Measurements from ENCODE around the gene C1orf167.

Gene C1orf167

GRCh38 chr1:11738096-11738495 is 23.9 kb upstream of the C1orf167 start:
- no peak for DNase-seq

DNA sequence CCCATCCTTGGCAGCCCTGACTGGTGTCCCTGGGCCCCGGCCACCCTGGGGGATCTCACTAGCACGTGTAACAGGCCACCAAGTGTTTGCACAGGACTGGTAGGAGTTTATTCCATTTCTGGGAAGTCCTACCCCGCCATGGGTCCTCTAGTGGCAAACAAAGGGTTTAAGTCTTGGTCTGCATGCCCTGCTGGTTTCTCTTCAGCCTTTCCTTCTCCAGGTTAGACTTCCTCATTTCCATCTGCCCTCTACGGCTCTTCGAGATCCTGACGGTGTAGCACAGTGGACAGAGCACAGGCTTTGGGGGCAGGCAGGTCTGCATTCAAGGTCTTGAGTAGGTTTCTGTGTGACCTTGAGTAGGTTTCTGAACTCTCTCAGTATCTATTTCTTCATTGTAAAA is 23.2 kb upstream of the C1orf167 start:
- DNase-seq, result no peak

DNA sequence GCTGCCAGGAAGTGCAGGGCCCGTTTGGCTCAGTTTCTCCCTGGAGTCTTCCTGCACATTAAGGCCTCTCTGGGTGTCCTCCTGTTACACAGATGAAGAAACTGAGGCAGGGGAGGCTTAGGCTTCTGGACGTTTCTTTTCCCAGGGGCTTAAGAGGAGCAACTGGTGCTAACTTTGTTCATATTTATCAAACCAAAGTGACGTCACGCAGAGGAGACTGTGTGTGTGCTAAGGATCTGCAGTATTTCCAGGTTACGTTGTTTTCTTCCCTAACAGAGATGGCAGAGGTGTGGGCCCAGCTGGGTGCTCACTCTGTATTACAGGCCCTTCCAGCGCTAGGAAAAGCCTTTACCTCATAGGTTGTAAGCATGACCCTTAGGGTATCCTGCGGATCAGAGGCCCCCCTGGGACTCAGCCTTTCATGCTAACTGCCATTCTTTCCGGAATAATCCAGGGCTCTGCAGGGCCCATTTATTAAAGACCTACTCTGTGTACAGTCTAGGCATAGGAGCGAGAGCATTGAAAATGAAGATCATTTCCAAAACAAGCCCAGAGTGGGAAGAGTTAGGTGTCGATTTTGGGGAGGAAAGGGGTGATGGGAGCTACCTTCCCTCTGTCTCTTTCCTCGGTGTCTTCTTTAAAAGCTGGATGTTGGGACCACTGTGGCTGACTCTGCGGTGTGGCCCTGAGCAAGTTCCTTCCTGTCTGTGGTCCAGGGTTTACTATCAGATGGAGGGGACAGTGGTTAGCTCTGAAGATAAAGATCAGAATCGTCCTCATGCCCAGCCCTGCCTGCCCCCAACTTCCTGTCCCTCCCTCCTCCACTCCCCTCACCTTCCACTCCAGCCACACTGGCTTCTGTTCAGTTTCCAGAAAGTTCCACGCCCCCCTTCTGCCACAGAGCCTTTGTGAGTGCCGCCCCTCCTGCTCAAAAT is 21.5 kb upstream of the C1orf167 start:
- no peak for DNase-seq

DNA sequence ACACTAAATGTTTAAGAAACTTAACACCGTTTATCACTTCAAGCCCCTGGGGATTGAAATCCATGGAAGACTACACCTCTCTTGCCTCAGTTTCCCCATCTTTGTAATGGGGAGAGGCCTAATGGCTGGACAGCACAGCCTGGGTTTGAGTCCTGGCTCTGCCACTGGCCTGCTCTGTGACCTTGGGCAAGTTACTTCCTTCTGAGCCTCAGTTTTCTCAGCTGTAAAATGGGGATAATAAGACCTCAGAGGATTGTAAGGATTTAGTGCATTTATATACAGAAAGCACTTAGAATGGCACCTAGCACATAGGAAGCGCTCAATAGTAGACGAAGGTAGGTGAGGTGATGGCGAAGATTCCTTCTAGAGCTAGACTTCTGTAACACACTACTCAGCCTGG is 20.5 kb upstream of the C1orf167 start:
- no peak for DNase-seq

DNA sequence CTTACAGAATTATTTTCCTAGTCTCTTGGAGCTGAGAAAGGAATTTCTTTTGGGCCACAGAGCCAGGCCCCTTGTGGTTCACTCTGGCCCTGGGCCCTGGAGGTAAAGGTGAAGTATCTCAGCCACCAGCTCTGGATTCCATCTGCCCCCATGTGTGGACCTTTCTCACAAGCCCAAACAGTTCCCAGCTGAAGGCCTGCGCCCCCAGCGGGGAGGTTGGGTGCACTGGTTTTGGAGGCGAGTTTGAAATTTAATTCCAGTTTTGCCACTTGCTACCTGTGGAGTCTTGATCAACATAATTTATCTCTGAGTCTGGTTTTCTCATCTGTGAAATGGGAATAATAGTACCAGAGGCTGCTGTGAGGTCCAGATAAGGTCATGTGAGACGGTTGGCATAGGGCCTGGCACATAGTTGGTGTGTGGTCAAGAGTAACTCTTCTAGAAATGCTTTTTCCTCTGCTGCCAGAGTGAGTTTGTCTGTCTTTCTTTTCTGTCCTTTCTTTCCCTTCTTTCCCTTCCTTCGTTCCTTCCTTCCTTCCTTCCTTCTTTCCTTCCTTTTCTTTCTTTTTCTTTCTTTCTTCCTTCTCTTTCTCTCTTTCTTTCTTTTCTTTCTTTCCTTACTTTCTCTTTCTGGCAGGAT is 20.0 kb upstream of the C1orf167 start:
- no peak for DNase-seq

- no peak for DNase-seq
Observed at GRCh38 chr1:11744287-11744686, 17.7 kb upstream of the C1orf167 start.

DNA sequence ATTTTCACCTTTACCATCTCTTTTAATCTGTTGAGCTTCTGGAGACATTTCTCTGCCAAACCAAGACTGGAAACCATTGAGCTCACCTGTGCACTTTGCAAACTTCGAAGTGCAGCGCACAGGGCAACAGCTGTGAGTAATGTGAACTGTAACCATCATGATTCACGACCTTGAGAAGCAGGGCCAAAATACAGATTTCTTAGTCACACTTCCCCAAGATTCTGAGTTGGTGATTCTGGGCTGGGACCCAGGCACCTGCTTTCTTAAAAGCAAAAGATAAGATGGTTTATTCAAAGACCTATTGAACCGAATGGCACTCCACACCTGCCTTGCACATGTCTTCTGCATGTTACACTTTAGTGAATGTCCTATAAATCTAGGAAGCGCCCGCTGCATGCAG is 15.9 kb upstream of the C1orf167 start:
- DNase-seq, result no peak

DNA sequence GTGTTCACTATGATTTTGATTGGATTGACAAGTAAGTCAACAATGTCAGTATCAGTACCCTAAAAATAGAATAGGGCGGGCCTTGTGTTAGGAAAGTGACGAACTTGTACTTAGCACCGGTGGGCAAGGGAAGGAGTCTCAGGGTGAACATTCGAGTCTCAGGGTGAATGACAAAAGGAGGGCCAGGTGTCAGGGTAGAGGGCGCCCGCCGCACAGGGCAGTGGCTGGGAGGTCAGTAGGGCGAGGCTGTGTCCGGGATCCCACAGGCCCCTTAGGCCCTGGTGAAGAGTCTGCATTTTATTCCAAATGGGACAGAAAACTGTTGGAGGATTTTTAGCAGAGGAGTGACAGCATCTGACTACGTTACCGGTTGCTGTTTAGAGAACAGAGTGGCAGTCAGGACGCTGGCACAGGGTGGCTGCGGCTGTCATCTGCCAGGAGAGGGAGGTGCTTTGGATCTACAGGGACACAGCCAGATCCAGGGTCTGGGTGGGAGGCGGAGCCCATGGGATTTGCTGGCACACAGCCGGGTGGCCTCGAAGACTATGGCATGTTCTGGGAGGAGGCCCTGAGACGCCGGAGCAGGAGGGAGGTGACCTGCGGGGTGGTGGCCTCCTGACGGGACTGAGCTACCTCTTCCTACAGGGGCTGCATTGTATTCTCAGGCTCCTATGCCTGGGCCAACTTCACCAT is 15.1 kb upstream of the C1orf167 start:
- DNase-seq, result no peak

GRCh38 chr1:11748294-11749202 is 13.4 kb upstream of the C1orf167 start:
- DNase-seq, result no peak

GRCh38 chr1:11749203-11749689 is 12.7 kb upstream of the C1orf167 start:
- peak; percentile 41 for DNase-seq

DNA sequence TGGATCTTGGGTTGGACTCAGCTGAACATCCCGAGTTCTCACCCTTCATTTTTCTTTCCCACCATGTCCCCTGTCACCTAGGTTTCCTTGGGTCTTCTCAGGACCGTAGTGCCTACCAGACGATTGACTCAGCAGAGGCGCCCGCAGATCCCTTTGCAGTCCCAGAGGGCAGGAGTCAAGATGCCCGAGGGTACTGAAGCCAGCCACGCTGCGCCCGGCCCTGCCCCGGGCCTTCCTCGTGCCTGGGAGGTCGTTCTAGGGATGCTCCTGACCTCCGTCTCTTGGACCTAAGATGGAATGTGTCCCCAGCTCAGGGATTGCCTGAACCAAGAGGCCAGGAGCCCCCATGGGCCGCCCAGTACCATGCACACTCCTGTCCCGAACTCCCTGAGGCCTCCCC is 12.0 kb upstream of the C1orf167 start:
- DNase-seq, result no peak

DNA sequence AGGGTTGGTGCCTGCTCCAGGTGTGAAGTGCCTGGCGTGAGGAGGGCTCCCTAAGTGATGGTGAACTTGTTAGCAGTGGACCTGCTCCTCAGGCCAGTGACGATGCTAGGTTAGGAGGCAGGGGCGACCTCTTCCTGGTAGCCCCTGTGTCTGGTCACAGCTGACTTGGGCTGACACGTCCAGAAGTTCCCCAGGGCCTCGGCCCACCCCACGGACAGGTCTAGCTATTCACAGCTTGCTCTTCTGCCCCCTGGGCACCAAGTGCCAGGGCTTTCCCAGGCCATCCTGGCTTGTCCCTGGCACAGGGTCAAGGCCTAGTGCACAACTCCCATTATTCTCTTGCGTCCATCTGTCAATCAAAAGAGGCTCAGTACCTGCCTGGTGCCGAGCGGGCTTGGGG is 10.9 kb upstream of the C1orf167 start:
- no peak for DNase-seq

DNA sequence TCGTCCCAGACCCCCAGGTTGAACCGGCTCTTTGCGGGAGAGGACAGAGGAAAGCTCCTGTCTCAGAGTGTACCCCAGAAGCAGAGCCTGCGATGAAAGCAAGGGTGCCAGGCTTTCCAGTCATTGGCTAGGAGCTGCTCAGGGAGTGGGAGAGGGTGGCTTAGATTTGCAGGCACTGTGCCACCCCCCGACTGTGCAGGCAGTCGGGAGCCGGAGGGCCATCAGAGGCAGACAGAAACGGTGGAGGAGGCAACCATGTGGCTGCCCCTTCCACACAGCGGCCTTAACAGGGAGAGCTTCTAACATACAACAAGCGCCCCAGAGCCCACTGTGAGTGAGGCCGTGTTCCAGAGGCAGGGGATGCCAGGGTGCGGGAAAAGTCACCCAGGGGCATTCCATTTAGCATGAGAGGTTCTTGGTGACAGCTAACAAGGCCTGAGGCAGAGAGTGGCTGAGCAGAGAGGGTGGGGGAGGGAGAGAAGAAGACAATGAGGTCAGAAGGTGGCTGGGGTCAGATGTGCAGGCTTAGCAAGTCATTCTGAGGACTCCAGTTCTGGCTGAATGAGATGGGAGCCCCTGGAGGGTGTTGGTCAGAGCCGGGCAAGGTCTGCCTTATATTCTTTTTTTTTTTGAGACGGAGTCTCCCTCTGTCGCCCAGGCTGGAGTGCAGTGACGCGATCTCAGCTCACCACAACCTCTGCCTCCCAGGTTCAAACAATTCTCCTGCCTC is 9.5 kb upstream of the C1orf167 start:
- no peak for DNase-seq

GRCh38 chr1:11753555-11754208 is 8.3 kb upstream of the C1orf167 start:
- DNase-seq, result no peak

DNA sequence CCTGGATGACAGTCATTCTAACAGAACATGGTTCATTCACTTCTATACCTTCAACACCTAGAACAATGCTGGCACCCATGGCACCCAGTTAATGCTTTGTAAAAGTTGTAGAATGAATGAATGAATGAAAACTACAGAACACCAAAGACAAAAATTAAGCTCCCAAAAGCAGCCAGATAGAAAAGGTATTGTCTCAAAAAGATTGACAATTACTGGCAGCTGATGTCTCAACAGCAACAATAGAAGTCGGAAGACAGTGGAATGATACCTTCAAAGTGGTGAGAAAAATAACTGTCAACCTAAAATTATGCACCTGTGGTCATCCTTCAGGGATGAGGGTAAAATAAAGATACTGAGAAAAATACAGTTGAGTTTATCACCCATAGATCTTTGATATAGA is 4.9 kb upstream of the C1orf167 start:
- no peak for DNase-seq

DNA sequence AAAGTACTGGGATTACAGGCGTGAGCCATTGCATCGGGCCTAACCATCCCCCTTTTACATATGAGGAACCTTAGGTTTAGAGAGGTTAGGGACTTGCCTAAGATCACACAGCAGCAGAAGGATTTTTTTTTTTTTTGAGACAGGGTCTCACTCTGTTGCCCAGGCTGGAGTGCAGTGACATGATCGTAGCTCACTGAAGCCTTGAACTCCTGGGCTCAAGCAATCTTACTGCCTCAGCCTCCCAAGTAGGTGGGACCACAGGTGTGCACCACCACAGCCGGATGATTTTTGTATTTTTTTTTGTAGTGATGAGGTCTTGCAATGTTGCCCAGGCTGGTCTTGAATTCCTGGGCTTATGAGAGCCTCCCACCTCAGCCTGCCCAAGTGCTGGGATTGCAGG is 2.2 kb upstream of the C1orf167 start:
- no peak for DNase-seq

- DNase-seq, result no peak
Observed at GRCh38 chr1:11761285-11761684, 708 bp upstream of the C1orf167 start.

- DNase-seq, result no peak
Observed at GRCh38 chr1:11764115-11764514, 2.1 kb downstream of the C1orf167 start.

GRCh38 chr1:11764519-11764918 is 2.5 kb downstream of the C1orf167 start:
- DNase-seq, result no peak

GRCh38 chr1:11765661-11766428 is 3.9 kb downstream of the C1orf167 start:
- no peak for DNase-seq

DNA sequence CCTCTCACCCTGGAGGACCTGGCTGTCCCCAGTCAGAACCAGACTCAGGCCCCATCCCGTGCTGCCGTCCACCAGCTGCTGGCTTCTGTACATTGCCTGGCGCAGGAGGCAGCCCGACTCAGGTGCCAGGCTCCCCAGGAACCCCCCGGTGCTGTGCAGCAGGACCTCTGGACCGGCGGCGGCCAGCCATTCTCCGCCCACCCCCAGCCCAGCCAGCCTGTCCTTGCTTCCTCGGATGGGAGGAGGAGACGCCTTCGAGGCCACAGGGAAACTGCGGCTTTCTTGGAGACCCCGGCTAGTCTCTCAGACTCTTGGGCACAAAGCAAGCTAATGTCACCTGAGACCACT is 4.4 kb downstream of the C1orf167 start:
- DNase-seq, result no peak
